ENCODE data around the gene SPTBN4. TPM values are rescaled to one million over a fixed set of nuclear protein-coding genes. Genes with fewer than 3 reads are reported as not detected.
"Not testable (repeated sequence)": the region's sequence is repeated elsewhere in the genome, so short reads cannot be mapped to it uniquely, and the experiment has no call there.

The SPTBN4 gene
- polyA plus RNA-seq, 12 donors, result 0.14 to 0.83 (median 0.33) TPM; not detected in 2

GRCh38 chr19:40585982-40586422 is 119.2 kb downstream of the SPTBN4 start:
- DNase-seq, result no peak

DNA sequence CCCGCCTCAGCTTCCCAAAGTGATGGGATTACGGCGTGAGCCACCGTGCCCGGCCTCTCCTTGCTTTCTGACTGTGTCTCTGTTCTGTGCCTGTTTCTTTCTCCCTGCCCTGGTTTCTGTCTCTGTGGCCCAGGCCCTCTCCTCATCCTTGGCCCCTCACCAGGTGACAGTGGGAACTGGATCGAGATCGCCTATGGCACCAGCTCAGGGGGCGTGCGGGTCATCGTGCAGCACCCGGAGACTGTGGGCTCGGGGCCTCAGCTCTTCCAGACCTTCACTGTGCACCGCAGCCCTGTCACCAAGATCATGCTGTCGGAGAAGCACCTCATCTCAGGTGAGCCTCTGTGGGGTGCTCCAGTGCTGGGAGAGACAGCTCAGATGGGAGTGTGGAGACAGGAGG is 119.8 kb downstream of the SPTBN4 start:
- no peak for DNase-seq

DNA sequence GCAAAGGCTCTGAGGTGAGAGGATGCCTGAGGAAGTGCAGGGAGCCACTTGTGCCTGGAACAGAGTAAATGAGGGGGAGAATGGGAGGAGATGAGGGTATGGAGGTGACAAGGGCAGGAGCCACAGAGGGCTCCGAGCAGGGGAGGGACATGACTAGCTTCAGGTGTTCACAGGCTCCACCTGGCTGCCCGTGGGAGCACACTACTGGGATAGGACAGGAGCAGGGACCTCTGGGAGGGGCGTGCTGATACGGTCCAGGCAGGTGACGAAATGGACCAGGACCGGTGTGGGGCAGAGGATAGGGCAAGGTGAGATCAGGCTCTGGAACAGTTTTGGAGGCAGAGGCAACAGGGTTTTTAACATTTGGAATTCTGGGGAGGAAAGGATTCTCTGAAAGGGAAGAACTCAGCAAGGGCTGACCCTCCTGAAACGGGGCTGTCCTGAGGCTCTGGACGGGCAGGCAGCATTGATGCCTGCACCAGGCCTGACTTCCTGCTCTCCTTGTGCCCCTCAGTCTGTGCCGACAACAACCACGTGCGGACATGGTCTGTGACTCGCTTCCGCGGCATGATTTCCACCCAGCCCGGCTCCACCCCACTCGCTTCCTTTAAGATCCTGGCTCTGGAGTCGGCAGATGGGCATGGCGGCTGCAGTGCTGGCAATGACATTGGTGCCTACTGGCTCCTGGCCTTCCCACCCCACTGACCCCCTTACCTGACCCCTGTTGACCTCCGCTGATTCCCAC is 121.5 kb downstream of the SPTBN4 start:
- DNase-seq, result no peak

- no peak for DNase-seq
Measured at GRCh38 chr19:40588926-40589569, 122.2 kb downstream of the SPTBN4 start.

GRCh38 chr19:40589591-40590429 is 123.0 kb downstream of the SPTBN4 start:
- no peak for DNase-seq

GRCh38 chr19:40590464-40591265 is 123.9 kb downstream of the SPTBN4 start:
- no peak for DNase-seq

DNA sequence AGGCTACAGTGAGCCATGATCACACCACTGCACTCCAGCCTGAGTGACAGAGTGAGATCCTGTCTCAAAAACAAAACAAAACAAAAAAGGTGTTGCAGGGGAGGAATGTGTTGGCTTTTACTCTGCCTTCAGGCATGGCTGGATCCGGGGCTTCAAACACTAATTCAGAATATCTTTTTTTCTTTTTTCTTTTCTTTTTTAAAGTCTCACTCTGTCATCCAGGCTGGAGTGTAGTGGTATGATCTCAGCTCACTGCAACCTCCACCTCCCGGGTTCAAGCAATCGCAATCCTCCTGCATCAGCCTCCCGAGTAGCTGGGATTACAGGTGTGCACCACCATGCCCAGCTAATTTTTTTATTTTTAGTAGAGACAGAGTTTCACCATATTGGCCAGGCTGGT is 124.9 kb downstream of the SPTBN4 start:
- not testable (repeated sequence) for DNase-seq

- no peak for DNase-seq
Measured at GRCh38 chr19:40592170-40592569, 125.4 kb downstream of the SPTBN4 start.

DNA sequence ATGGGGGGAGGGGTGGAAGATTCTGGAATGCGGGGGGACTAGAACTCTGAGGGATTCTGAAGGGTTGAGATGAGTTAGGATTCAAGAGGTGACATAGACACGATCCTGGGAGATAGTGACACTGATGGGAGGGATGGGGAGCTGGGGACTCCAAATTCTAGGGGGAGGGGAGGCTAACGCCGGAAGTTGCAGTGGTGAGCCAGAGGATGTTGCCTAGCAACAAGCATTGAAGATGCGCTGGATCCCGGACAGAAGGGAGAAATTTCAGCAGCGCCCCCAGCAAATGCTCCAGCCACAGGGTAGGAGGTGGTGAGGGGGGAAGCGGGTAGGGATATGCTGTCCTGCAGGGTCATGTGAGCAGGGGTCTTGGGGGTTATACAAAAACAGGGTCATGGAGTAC is 127.5 kb downstream of the SPTBN4 start:
- DNase-seq, result no peak

DNA sequence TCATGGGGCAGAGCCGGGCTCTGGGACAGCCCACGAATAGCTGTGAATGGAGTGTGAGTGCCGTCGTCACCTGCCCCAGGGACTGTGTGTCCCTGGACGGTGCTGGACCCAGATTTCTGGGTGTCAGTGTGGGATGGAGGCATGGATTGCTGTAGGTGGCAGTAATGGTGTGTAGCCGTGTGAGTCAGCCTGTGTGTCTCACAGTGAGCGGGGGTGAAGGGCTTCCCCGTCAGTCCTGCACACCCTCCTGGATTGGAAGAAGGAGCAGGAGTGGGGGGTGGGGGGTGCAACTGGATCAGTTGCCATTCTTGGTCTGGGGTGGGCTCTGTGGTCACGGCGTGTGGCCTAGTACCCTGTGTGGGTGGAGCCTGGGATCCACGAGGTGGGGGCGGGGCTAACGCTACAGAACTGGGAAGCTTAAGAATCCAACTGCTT is 127.9 kb downstream of the SPTBN4 start:
- DNase-seq, result no peak

DNA sequence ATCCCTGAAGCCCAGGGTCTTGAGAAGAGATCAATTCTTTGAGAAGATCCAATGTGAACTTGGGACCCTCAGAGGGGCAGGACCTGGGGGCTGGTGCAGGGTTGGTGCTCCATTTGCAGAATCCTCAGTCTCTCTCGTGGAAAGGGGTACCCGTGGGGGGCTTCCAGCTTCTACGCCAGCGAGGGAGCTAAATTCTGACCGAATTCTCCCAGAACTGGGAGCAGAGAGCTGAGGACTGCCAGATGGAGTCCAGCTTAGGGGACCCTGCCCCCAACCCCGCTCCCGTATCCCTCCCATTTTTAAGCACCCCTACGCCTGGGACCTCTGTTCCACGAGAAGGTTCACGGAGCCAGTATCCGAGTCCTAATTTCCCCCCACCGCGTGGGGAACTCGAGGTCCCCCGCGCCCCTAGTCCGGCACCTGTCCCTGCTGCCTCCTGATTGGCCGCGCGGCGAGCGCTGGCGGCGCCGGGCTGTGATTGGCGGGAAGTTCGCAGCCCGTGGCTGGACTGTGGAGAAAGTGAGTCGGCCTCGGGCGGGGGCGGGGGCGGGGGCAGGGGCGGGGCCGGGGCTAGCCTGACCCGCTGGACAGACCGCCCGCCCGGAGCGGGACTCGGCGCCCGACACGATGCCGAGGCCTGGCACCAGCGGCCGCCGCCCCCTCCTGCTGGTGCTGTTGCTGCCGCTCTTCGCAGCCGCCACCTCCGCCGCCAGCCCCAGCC is 130.0 kb downstream of the SPTBN4 start:
- DNase-seq, result no peak

DNA sequence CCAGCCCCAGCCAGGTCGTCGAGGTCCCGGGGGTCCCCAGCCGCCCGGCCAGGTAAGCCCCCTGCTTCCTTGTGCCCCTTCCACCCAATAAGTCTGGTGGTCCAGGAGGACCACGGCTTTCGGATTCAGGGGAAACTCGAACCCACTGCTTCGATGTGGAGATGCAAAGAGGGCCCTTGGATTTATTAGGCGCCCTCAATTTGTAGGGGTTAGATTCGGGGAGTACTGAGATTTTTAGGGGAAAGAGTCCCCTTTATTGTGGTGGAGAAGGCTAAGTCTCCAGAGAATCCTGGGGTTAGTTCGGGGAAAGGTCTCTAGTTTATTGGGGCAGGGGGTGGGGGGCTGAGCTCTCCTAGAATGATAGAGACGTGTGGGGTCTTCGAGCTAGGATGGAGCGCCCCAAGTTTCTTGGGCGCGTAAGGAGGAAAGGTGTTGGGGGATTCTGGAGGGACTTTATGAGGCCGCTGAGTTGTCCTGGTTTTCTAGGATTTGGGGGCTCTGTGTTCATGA is 130.6 kb downstream of the SPTBN4 start:
- DNase-seq, result no peak

DNA sequence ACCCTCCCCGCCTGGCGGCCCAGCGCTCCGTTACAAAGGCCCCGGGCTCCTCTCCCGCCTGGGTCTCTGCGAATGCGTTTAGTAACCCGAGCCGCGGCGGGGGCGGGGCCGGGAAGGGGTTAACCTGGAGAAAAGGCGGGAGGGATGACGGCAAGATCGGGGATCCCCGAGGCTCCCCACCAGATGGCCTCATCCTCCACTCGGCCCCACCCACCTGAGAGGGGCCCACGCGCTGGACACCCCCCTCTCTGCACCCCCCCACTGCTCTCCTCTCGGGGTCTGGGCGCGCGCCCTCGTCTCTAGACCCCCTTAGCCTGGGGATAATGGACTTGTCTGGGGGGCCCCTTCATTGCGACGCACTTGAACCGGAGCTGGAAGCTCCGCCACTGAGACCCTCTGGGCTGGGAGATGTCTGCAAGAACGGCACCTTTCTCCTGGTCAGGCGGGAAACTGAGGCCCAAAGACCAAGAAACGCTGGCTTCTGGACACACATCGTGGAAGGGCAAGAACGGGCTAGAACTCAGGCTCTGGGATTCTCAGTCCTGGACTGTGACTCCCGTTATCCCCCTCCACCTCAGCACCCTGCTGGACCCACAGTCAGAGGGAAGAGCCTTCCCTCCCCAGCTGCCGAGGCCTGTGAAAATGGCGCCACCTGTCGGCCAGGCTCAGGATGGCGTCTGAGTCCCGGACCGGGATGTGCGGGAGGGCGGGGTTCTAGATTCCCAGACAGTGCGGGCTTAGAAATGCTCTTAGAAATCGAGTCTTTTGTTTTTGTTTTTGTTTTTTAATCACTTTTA is 131.5 kb downstream of the SPTBN4 start:
- peak; percentile 97 for DNase-seq

- DNase-seq, result no peak
Measured at GRCh38 chr19:40598918-40599307, 132.1 kb downstream of the SPTBN4 start.

DNA sequence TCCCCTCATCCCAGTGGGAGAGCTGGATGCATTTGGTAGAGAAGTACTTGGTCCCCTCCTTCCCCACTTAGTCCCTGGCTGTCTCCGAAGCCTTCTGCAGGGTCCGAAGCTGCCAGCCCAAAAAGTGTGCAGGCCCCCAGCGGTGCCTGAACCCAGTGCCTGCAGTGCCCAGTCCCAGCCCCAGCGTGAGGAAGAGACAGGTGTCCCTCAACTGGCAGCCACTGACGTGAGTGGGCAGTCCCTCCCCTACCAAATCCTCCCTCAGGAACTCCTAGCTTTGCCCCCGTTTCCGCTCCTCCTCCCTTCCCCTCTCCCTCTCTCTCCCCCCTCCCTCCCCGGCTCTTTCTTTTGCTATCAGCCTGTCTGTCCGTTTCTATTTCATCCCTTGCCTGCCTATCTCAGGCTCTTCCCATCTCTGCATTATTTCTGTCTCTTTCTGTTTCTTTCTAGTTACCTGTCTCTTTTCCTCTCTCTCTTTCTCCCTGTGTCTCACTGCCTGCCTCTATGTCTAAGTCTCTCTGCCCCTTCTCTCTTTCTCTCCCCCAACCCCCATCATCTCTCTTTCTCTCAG is 132.6 kb downstream of the SPTBN4 start:
- DNase-seq, result no peak

- no peak for DNase-seq
Measured at GRCh38 chr19:40599902-40600569, 133.2 kb downstream of the SPTBN4 start.

DNA sequence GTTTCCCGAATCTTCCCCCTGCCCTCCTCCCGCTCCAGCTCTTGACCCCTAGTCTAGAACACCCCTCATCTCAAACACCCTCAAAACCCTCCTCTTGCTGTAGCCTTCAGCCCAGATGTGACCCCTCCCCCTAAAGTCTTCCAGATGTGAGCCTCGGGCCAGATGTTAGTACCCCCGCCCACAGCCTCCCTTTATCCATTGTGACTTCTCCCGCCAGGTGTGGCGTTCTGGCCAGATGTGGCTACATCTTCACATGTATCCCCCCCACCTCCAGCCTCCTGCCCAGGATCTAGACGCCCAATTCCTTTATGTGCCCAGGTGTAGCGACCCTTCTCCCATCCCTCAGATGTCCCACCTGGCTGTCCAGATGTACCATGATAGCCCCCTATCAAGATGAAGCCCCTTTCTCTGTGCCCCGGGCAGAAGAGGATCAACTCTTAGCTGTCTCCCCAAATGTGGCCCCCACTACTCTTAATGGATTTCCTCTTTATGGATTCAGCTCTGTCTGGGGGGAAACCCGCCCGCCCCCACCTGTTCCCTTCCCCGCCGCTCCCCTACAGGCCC is 133.9 kb downstream of the SPTBN4 start:
- no peak for DNase-seq

- DNase-seq, result no peak
Measured at GRCh38 chr19:40601134-40601974, 134.6 kb downstream of the SPTBN4 start, which contains the start of gene LTBP4. Gene LTBP4, plus strand, starts transcription at chr19:40601369. Its CDS starts 19 bp downstream, at chr19:40601388.

Measured in muscle of arm (tissue), 12 donors.